Measurements from ENCODE around the gene MAB21L4.

GRCh38 chr2:240884221-240884620 lies 11.7 kb downstream of the MAB21L4 start:
- no peak for TF ChIP-seq POLR2A (IDR thresholded peaks at IDR 0.05)
- TF ChIP-seq CTCF (IDR thresholded peaks at IDR 0.05), result no peak

Measured in thyroid gland (tissue), 4 donors.